ENCODE results near the gene CACNA1A.

DNA sequence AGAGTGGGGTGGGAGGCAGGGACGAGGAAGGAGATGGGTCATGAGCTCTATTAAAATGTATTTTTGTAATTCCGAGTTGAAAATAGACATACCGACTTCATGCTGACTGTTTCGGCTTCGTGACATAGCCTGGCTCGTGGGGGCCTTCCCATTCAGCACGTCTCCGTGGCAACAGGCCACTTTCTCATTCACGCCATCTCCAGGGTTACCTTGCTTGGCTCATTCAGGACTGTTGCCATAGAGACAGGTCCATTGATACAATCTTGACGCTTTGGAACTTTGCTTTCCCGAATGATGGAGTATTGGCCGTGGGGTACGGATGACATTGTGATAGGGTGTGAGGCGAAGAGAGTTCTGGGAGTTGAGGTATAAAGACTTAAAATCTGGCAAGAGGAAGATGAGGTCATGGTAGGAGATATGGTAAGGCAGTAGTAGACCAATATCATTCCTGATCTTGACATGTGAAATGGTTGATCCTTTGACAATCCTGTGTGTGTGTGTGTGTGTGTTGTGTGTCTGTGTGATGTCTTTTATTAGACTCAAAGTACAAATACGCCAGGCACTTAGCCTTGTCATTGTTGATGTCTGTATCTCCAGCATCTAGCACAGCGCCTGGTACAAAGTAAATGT, 97.3 kb downstream of the CACNA1A start:
- no peak for TF ChIP-seq POLR2A (IDR thresholded peaks at IDR 0.05; ENCODE audit: low read length)
- no peak for TF ChIP-seq RCOR1 (IDR thresholded peaks at IDR 0.05; ENCODE audit: low read depth, low read length)
- TF ChIP-seq, protein P1, sequence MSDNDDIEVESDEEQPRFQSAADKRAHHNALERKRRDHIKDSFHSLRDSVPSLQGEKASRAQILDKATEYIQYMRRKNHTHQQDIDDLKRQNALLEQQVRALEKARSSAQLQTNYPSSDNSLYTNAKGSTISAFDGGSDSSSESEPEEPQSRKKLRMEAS (IDR thresholded peaks at IDR 0.05): no peak
- TF ChIP-seq, protein P2, sequence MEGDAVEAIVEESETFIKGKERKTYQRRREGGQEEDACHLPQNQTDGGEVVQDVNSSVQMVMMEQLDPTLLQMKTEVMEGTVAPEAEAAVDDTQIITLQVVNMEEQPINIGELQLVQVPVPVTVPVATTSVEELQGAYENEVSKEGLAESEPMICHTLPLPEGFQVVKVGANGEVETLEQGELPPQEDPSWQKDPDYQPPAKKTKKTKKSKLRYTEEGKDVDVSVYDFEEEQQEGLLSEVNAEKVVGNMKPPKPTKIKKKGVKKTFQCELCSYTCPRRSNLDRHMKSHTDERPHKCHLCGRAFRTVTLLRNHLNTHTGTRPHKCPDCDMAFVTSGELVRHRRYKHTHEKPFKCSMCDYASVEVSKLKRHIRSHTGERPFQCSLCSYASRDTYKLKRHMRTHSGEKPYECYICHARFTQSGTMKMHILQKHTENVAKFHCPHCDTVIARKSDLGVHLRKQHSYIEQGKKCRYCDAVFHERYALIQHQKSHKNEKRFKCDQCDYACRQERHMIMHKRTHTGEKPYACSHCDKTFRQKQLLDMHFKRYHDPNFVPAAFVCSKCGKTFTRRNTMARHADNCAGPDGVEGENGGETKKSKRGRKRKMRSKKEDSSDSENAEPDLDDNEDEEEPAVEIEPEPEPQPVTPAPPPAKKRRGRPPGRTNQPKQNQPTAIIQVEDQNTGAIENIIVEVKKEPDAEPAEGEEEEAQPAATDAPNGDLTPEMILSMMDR (IDR thresholded peaks at IDR 0.05): no peak
